NAMALWA (cell line): ENCODE results near the gene ASIP.
"Not testable (repeated sequence)": the region's sequence is repeated elsewhere in the genome, so short reads cannot be mapped to it uniquely, and the experiment has no call there.

Source experiments
- DNase-seq: peaks from one replicate; pipeline ENCODE4 v3.0.0-alpha.2; 2015; ENCODE audit warnings: low spot score

Gene ASIP, protein sequence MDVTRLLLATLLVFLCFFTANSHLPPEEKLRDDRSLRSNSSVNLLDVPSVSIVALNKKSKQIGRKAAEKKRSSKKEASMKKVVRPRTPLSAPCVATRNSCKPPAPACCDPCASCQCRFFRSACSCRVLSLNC

DNA sequence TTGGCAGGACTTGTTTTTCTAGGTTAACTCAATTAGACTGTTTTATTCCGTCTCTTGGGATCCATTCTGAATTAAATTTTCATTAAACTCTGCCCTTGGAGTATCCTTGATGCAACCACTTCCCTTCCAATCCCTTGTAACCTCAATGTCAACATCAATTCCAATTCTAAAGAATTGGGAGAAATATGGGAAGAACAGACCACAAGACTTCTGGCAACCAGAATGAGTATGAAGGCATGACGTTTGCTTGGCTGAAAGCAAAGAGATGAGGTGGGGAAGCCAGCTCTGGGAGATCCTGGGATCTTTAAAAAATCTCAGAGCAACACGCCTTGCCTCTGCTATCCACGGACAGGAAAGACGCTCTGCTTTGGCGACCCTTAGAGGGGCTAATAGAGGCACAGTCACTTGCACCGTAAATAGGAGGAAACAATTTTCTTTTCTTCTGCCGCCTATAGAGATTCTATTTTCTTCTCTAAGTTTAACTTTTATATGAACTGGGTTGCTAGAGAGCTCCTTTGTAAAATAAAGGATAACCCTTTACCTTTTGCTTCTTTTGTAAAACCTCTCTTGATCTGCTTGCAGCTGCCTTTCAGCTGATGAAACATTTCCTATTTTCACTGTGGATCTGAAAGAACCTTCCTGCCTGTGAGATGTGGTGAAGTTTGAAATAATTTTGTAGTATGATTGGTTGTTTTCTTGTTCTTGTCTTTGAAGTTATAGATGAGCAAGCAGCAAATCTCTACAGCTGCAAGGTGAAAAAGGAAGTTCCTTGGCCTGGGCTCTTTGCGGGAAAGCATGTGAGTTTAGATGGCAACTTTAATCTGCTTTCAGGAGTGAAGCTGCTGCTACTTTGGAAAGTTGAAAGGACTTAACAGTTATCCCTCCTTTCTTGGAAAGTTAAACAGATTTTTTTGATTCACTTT lies at the start of gene ASIP:
Gene ASIP, plus strand, starts transcription at position 731 of the 923 bp plus-strand sequence. CDS start 18,952 bp downstream, outside the sequence.
- peak; percentile 87 for DNase-seq

DNA sequence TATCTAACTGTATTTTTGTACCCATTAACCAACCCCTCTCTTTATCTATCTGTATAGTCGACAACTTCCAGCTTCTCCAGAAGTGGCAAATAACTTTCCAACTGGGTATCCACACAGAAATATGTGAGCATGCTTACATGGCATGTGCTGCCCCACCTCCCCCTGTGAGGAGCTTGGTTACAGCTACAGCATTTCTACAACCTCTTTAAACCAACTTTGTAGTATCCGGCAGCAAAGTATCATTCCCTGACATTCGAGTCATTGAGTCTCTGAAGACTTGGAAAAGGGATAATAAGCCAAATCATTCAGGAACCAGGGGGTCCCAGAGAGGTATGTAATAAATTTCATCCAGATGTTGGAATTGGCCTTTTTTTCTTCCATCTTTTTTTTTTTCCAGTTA lies 48.2 kb upstream of the ASIP start:
- no peak for DNase-seq

DNA sequence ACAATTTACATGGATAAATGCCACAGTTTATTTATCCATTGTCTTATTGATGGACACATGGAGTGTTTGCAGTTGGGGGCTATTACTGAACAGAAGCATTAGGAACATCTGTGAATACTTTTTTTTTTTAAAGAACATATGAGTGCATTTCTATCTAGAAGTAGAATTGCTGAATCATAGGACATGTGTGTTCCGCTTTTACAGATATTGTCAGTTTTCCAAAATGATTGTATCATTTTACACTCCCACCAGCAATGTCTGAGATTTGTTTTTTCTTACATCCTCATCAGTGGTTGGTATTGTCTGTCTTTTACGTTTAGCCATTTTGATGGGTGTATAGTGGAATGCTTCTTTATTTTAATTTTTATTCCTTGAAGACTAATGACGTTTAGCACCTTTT lies 42.0 kb upstream of the ASIP start:
- no peak for DNase-seq

DNA sequence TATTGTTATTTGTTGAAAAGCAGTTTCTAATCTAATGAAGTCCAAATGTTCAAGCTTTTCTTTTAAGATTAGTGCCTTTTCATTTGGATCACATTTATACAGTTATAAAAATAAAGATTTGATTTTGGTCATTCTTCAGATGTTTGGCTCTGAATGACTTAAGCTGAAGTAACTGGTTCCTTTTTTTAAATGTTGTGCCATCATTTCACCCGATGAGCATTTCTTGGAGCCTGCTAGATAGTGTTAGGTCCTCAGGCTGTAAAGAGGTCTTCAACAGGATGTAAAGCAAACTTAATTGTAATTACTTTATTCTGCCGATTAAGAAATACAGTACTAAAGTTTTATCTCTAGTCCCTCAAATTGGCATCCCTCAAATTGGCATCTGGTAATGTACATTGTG lies 41.2 kb upstream of the ASIP start:
- DNase-seq, result no peak

DNA sequence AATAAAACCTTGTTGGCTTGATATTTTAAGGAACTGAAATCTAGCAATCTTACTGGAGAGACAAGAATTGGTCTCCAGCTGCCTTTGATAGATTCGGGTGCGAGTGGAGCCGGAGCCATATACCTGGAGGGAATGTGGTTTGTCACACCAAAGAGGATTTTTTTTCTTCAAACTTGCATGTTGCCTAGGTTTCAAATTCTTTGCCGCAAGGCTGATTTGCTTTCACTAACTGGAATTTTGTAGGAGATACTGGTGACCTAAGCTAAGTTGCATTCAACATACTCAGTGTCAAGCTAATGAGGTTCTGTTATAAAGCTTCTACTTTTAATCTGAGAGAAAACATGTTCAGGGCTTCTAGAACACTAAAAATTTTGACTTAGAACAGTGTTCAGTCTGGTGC lies 39.7 kb upstream of the ASIP start:
- no peak for DNase-seq

DNA sequence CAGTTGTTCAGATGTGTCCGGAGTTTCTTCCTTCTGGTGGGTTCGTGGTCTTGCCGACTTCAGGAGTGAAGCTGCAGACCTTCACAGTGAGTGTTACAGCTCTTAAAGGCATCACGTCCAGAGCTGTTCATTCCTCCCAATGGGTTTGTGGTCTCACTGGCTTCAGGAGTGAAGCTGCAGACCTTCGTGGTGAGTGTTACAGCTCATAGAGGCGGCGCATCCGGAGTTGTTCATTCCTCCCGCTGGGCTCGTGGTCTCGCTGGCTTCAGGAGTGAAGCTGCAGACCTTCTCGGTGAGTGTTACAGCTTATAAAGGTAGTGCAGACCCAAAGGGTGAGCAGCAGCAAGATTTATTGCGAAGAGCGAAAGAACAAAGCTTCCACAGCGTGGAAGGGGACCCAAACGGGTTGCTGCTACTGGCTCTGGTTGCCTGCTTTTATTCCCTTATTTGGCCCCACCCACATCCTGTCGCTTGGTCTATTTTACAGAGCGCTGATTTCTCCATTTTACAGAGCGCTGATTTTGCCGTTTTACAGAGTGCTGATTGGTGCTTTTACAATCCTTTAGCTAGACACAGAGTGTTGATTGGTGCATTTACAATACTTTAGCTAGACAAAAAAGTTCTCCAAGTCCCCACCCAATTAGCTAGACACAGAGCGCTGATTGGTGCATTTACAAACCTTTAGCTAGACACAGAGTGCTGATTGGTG lies 35.9 kb upstream of the ASIP start:
- DNase-seq, result not testable (repeated sequence)

DNA sequence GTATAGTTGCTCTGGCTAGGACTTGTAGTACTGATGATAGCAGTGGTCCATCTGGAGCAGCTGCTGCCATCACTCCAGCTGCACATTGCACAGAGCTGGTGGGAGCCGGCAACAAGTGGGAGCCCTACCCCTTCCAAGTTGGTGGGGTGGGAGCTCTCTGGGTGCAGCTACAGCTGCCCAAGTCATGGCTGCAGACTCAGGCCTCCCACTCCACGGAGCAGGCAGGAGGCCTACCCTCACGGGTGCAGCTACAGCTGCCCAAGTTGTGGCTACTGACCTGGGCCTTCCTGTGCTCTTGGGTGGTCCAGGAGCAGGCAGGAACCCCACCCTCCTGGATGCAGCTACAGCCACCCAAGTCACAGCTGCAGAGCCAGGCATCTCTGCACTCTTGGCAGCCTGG lies 32.1 kb upstream of the ASIP start:
- DNase-seq, result no peak

DNA sequence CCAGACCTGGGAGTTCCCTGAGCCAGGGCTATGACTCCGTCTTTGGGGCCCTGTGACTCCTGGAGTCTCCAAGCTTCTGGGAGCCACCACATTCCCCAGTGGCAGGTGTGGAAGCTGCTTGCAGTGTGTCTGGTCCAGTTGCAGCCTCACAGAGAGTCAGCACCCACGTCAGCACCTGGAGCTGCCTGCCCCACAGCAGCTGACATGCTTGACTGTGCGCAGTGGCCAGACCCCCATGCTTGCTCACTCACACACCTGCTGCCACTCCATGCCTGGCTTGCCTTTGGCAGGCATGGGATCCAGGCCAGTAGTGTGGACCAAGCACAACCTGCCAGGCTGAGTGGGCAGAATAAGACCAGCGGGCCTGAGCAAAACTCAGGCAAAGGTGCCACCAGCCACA lies 31.0 kb upstream of the ASIP start:
- DNase-seq, result peak; percentile 69

DNA sequence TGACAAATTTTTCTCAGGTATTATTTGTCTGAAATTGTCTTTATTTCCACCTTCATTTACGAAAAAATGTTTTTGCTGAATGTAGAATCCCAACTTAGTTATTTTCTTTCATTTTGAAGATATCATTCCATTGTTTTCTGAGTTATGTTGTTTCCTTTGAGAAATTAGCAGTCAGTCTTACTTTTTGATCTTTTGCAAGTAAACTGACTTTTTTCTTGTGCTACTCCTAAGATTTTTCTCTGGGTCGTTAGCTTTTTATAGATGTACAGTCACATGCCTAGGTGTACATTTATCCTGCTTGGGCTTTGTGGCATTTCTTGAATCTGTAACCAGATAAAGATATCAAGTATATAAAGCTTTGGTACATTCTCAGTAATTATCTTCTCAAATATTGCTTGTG lies 29.6 kb upstream of the ASIP start:
- DNase-seq, result no peak

DNA sequence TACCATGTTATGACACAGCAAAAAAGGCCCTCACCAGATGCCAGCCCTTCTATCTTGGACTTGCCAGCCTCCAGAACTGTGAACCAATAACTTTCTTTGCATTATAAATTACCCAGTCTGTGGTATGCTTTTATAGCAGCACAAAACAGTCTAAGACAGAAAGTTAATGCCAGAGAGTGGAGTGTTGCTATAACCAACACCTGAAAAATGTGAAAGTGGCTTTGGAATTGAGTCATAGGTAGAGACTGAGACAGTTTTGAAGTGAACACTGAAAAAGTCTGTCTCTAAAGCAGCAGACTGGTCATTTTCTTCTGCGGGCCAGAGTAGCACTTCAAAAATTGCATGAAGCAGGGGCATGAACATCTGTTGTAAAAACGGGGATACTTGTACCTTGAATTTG lies 28.0 kb upstream of the ASIP start:
- DNase-seq, result no peak

DNA sequence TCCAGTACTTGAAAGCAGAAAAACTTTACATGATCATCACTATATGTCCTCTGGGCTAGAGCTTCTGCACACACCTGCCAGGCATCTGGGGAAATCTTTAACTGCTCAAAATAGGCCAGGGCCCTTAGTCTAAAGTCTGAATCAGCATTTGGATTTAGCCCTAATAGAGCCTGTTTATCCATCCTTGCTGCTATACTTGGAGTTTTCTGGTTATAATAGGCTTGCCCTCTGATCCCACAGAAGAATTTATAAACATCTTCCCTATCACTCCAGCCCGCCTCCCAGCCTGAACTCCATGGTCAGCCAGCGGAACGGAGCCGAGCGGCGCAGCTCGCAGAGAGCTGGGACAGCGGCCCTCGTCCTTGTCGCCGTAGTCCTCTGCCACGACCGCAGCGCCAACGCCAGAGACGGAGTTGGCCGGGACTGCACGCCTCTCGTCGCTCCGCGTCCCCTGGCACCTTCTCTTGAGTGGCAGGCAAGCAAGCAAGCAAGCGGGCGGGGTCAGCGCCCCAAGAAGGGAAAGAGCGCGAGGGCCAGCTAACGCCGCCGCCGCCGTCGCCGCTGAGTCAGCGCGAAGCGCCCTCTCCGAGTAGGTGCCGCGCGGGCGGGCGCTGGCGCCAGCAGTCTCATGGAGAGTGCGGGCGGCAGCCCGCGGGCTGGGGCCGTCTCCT lies 25.4 kb upstream of the ASIP start:
- no peak for DNase-seq

DNA sequence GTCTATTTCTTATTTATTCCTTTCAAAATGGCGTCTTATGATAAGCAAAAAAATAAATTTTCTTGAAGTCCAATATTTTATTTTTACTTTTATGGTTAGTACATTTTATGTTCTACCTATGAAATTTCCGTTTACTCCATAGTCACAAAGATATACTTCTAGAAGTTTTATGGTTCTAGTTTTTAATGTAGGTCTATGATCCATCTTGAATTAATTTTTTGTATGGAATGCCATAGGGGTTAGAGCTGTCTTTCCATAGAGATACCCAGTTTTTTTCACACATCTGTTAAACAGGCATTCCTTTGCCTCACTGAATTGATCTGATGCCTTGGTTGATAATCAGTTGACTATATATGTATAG lies 24.9 kb upstream of the ASIP start:
- DNase-seq, result no peak

DNA sequence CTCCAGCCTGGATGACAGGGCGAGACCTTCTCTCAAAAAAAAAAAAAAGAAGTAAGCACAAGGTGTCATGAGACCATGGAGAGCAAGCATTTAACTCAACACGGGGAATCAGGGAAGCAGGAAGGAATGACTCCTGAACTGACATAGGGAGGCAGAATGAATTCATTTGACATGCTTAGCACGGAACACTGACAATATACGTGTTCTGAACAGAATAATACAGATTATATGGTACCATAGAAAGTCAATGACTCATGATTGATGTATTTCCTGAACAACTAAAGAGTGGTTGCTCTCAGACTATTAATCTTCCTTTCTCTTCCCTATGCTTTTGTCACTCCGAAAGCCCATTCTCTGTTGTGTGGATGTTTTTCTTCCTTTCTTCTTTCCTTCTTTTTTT lies 20.7 kb upstream of the ASIP start:
- DNase-seq, result no peak

DNA sequence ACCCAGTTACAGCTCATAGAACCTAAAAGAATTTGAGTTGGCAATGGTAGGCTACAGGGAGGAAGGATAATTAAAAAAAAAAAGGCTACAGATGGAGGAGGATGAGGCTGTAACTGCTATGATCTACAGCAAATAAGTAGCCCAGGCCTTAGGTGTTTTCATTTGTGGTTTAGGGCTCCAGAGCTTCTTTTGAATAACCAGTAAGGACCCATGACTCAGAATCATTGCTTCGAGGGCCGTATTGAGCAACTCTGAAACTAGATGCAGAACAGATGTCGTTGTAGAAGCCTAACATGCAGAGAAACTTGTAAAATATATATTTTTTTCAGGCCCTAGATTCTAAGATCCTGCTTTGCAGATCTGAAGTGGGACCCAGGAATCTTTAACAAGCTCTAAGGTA lies 19.0 kb upstream of the ASIP start:
- no peak for DNase-seq

DNA sequence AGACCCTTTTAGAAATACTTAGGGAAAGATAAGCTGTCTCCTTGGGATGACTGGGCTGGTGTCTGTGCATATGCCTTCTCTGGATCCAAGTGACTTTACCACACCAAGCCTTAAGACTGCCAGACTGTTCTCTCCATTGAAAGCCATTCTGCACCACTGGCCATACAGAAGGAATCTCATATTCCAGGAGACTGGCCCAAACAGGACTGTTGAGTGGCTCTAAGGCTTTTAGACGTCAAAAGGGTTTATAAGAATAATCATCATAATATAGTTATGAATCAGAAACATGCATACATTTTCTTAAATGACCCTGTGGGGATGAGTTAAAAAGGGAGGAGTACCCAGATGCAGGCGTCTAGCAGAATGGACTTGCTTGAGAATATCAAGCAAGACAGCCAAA lies 17.0 kb upstream of the ASIP start:
- not testable (repeated sequence) for DNase-seq

DNA sequence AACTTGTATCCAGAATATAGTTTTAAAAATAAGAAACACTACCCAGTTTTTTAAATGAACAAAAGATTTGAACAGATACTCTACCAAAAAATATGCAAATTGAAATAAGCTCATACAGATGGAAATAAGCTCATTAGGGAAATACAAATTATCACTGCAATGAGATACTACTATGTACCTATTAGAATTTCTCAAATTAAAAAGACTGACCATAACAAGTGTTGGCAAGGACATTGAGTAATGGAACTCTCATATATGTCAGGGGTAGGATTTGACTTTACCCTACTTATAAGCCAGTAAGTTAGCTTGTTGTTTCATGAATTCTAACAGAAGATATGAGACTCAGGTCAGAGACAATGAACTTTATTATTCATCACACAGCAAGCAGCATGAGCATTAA lies 9.6 kb upstream of the ASIP start:
- DNase-seq, result no peak

DNA sequence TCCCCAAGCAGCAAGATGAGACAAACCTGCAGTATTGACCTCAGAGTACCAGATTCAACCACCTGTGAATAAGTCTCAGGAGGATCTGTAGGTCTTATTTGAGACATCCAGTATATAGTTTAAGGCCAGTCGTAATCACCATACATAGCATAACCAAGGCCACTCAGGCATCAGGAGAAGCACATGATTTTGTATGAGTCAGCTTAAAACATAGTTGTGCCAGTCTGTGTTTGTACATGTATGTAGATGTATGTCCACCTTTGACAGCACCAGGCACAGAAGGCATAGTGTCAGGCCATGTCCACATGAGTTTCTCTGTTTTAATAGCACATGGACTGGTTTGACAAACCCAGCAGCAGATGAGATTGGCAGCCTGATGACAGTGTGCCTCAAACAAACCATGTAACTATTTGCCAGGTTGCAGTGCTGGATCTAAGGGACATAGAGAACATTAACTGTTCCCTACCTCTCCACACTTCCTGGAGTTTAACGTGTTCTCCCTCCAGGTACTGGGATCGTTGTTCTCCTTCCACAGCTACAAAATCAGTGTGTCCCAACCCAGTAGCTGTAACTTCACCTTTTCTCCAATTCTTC lies 8.6 kb upstream of the ASIP start:
- DNase-seq, result no peak

DNA sequence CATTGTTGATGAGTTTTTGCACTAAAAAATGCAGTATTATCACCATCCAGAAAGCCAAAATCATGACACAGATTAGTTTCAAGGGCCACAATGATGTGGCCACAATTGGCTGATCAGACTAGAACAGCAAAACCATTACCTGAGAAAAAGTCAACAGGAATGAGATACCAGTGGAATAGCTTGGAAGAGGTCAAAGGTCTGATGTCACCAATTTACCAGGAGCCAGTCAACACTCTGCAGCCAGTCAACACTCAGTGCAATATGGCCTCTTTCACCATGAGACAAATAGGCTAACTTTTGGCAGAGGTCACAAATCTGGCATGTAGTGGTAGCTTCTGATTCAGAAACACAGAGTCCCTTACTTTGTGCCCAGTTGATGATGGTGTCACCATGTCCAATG lies 7.5 kb upstream of the ASIP start:
- DNase-seq, result no peak

DNA sequence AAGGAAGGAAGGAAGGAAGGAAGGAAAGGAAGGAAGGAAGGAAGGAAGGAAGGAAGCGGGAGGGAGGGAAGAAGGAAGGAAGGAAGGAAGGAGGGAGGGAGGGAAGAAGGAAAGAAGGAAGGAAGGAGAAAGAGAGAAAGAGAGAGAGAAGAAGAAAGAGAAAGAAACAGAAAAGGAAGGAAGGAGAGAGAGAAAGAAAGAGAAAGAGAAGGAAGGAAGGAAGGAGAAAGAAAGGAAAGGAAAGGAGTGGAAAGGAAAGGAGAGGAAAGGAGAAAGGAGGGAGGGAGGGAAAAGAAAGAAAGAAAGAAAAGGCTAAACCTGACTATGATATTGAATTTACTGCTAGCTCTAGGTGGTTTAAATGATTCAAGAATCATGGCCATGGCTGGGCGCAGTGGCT lies 5.3 kb upstream of the ASIP start:
- no peak for DNase-seq

DNA sequence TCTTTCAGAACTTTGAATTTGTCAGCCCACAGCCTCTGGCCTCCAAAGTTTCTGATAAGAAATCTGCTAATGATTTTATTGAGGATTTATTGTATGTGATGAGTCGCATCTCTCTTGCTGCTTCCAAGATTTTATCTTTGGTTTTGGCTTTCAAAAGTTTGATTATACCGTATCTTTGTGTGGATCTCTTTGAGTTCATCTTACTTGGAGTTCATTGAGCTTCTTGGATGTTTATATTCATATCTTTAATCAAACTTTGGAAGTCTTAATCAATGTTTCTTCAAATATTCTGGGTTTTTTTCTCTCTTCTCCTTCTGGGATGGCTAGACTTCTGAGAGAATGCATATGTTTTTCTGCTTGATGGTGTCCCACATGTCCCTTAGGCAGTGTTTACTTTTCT lies 3.3 kb upstream of the ASIP start:
- DNase-seq, result no peak

DNA sequence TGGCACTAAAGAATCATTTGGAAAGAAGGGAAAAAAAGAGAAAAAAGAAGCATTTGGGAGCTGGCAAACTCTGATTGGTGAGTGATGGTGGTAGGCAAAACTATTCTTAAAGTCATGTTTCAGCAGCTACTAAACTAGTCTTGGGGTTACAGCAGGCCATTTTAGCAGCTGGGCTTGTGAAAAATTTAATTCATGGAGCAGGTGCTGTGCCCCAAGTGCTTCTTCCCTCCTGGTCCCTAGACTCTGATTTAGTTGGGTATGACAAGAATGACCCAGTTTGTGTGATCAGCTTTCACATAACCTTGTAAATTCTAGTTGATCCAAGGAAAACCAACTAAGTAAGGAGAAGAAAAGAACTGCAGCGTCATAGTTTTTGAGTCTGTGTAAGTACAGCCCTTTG lies 1.1 kb upstream of the ASIP start:
- peak; percentile 29 for DNase-seq

DNA sequence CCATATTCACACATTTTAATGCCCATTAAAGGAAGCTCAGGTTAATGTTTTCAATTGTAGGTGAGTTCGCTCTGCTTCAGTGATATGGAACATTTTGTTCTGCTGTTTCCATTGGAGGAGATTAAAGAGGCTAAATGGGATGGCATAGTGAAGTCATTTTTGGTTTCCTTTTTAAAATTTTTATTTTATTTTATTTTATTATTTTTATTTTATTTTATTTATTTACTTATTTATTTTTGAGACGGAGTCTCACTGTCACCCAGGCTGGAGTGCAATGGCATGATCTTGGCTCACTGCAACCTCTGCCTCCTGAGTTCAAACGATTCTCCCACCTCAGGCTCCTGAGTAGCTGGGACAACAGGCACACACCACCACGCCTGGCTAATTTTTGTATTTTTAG lies 792 bp downstream of the ASIP start:
- not testable (repeated sequence) for DNase-seq
